Thyroid gland (tissue), 4 donors: ENCODE results near the gene NUDT3. TPM values are rescaled to one million over a fixed set of nuclear protein-coding genes. Genes with fewer than 3 reads are reported as not detected.
A peak's percentile ranks its signal among the peaks of the same experiment; 100 is the strongest.

Experiments used
- DNase-seq, 2 donors: peaks; one replicate each; pipeline ENCODE4 v3.0.0-alpha.2; 2019
- H3K27ac ChIP-seq, 3 donors: fragments of 200-600 bp; sonication (generic); 1 replicate in 2 of 3; 2 replicates in 1 of 3; pipeline ENCODE4 v1.5.1; 2016 to 2019; ENCODE audit warnings: mild to moderate bottlenecking in 1 of 3, moderate library complexity in 1 of 3
- H3K27me3 ChIP-seq: fragments of 200-600 bp; sonication (generic); one replicate; pipeline ENCODE4 v1.5.1; 2019
- H3K36me3 ChIP-seq, 2 donors: fragments of 200-600 bp; sonication (generic); one replicate each; pipeline ENCODE4 v1.5.1; 2016 to 2019
- H3K4me1 ChIP-seq, 2 donors: fragments of 200-600 bp; sonication (generic); one replicate each; pipeline ENCODE4 v1.5.1; 2017 to 2019
- H3K4me3 ChIP-seq, 3 donors: fragments of 200-600 bp; sonication (generic); replicated peaks in 1 of 3; 1 replicate in 2 of 3; 2 replicates in 1 of 3; pipeline ENCODE4 v1.5.1; 2016; ENCODE audit warnings: mild to moderate bottlenecking in 1 of 3
- H3K9me3 ChIP-seq: fragments of 200-600 bp; sonication (generic); one replicate; pipeline ENCODE4 v1.5.1; 2017
- CTCF ChIP-seq, 6 experiments: fragments of 200-600 bp in 3 of 6; fragments of 450-650 bp in 3 of 6; sonication (generic) in 3 of 6; IDR thresholded peaks; one replicate each; pipeline ENCODE4 v1.5.1; 2016 to 2019; ENCODE audit warnings: antibody characterized with exemption in 6 of 6, mild to moderate bottlenecking in 2 of 6, inconsistent platforms in 1 of 6, moderate library complexity in 1 of 6
- POLR2A ChIP-seq, 2 donors: fragments of 450-650 bp; IDR thresholded peaks; one replicate each; pipeline ENCODE4 v1.6.1; 2017; ENCODE audit warnings: antibody characterized with exemption in 2 of 2, mild to moderate bottlenecking in 2 of 2, moderate library complexity in 1 of 2
- WGBS, 2 donors: methylation state at CpG; one replicate each; pipeline ENCODE4 v1.1.5; 2017; 5-methylcytosine and 5-hydroxymethylcytosine counted together
- intact Hi-C: fragments of 100-400 bp; cut with DNase I; formaldehyde crosslinking; loops from one replicate; pipeline ENCODE4 v1.15.1; 2023
- total RNA-seq, 4 donors: library from RNA; depleted of rRNA; stranded (reverse); fragments of >200 nt; gene quantifications; one replicate each; pipeline ENCODE4 v1.2.3, GENCODE V29; 2016

NUDT3 gene
- total RNA-seq, 4 donors from 2014 or later: 68.1 to 98.9 (median 75.5) TPM

GRCh38 chr6:34235307-34236130, 156.9 kb downstream of the NUDT3 start:
- no peaks in the 10 kb centered on the region for H3K27me3 ChIP-seq
- intact Hi-C loops: no loop called here
- H3K4me3 ChIP-seq: peak overlapping the region in 1 of 3 donors; percentile 51
- H3K27ac ChIP-seq: peak overlapping the region; percentile 91 to 98 (median 97)
- no peaks in the 10 kb centered on the region for H3K9me3 ChIP-seq
- peaks cover 14 to 28% of the 10 kb centered on the region in 2 donors for H3K4me1 ChIP-seq
- 8 to 19% methylated on average over 36 to 37 of the region's 75 CpGs for WGBS, 2 donors
- peak; percentile 71 to 73 for DNase-seq
- TF ChIP-seq POLR2A (IDR thresholded peaks at IDR 0.05) (peak in 1 of 2 donors; percentile 33), CTCF (IDR thresholded peaks at IDR 0.05) (no peak)
- no peaks in the 10 kb centered on the region for H3K36me3 ChIP-seq

- intact Hi-C loops: no loop called here
- no peak for TF ChIP-seq CTCF (IDR thresholded peaks at IDR 0.05)
- TF ChIP-seq POLR2A (IDR thresholded peaks at IDR 0.05): no peak
- Histone ChIP-seq H3K27me3 (no peaks in the 10 kb centered on the region), H3K36me3 (no peaks in the 10 kb centered on the region), H3K4me1 (peaks cover 14 to 28% of the 10 kb centered on the region in 2 donors), H3K9me3 (no peaks in the 10 kb centered on the region), H3K27ac (peak overlapping the region; percentile 91 to 98 (median 97)), H3K4me3 (peak overlapping the region in 1 of 3 donors; percentile 51)
- 61 to 67% methylated on average over 24 to 33 of the region's 53 CpGs for WGBS, 2 donors
- no peak for DNase-seq
Observed at GRCh38 chr6:34234667-34235306, 157.7 kb downstream of the NUDT3 start.

GRCh38 chr6:34233867-34234266, 158.6 kb downstream of the NUDT3 start:
- Histone ChIP-seq H3K9me3 (no peaks in the 10 kb centered on the region), H3K27ac (peak overlapping the region in 1 of 3 donors; percentile 91), H3K27me3 (no peaks in the 10 kb centered on the region), H3K4me1 (peaks cover 14 to 26% of the 10 kb centered on the region in 2 donors), H3K36me3 (no peaks in the 10 kb centered on the region), H3K4me3 (no peak overlapping the region)
- no peak for DNase-seq
- TF ChIP-seq CTCF (IDR thresholded peaks at IDR 0.05) (no peak), POLR2A (IDR thresholded peaks at IDR 0.05) (no peak)
- WGBS, 2 donors: 96 to 97% methylated on average over 7 of the region's 7 CpGs
- intact Hi-C loops: no loop called here

GRCh38 chr6:34232901-34233300, 159.6 kb downstream of the NUDT3 start:
- peak; percentile 35 to 42 for DNase-seq
- TF ChIP-seq POLR2A (IDR thresholded peaks at IDR 0.05): no peak
- no peak for TF ChIP-seq CTCF (IDR thresholded peaks at IDR 0.05)
- WGBS, 2 donors: 72 to 77% methylated on average over 4 of the region's 5 CpGs
- no peaks in the 10 kb centered on the region for H3K36me3 ChIP-seq
- no peaks in the 10 kb centered on the region for H3K9me3 ChIP-seq
- intact Hi-C loops: no loop called here
- no peak overlapping the region for H3K27ac ChIP-seq
- H3K27me3 ChIP-seq: no peaks in the 10 kb centered on the region
- H3K4me3 ChIP-seq: no peak overlapping the region
- peaks cover 8 to 16% of the 10 kb centered on the region in 2 donors for H3K4me1 ChIP-seq
